Activated CD8-positive, alpha-beta memory T cell treated with anti-CD3 and anti-CD28 coated beads, Interleukin-2, amount 50 U/mL, for 24 hours (primary cell): ENCODE data around the gene DBT.
"Not testable (repeated sequence)": the region's sequence is repeated elsewhere in the genome, so short reads cannot be mapped to it uniquely, and the experiment has no call there.

Experiments used
- DNase-seq: peaks from one replicate; pipeline ENCODE4 v3.0.0-alpha.2; 2020; ENCODE audit errors: extremely low read depth

DBT gene

GRCh38 chr1:100249537-100250257 is at the start of gene DBT:
Gene DBT, minus strand, starts transcription at chr1:100249834. Its CDS starts 14 bp downstream, at chr1:100249820.
- peak; percentile 88 for DNase-seq

- DNase-seq = no peak
Measured at GRCh38 chr1:100298512-100298911, 48.9 kb upstream of the DBT start.

GRCh38 chr1:100296997-100297396 is 47.4 kb upstream of the DBT start:
- DNase-seq = not testable (repeated sequence)

GRCh38 chr1:100296140-100296539 is 46.5 kb upstream of the DBT start:
- no peak for DNase-seq

- DNase-seq = no peak
Measured at GRCh38 chr1:100292711-100293110, 43.1 kb upstream of the DBT start.

- no peak for DNase-seq
Measured at GRCh38 chr1:100290291-100290690, 40.7 kb upstream of the DBT start.

- no peak for DNase-seq
Measured at GRCh38 chr1:100287162-100287561, 37.5 kb upstream of the DBT start.

GRCh38 chr1:100284591-100284990 is 35.0 kb upstream of the DBT start:
- DNase-seq = no peak

- no peak for DNase-seq
Measured at GRCh38 chr1:100279954-100280682, 30.5 kb upstream of the DBT start.

- no peak for DNase-seq
Measured at GRCh38 chr1:100279358-100279923, 29.8 kb upstream of the DBT start.

- DNase-seq = no peak
Measured at GRCh38 chr1:100277866-100278265, 28.2 kb upstream of the DBT start.

- no peak for DNase-seq
Measured at GRCh38 chr1:100268202-100268601, 18.6 kb upstream of the DBT start.

- DNase-seq = no peak
Measured at GRCh38 chr1:100267284-100267683, 17.6 kb upstream of the DBT start.

GRCh38 chr1:100266741-100267140 is 17.1 kb upstream of the DBT start:
- DNase-seq = no peak

- peak; percentile 88 for DNase-seq
Measured at GRCh38 chr1:100265931-100266740, 16.5 kb upstream of the DBT start, which contains the start of gene RTCA. Gene RTCA, plus strand, starts transcription at chr1:100266216. Its CDS starts 160 bp downstream, at chr1:100266376.

- no peak for DNase-seq
Measured at GRCh38 chr1:100265562-100265930, 15.9 kb upstream of the DBT start.

- not testable (repeated sequence) for DNase-seq
Measured at GRCh38 chr1:100264081-100264480, 14.4 kb upstream of the DBT start.

- DNase-seq = no peak
Measured at GRCh38 chr1:100261686-100262085, 12.1 kb upstream of the DBT start.

- not testable (repeated sequence) for DNase-seq
Measured at GRCh38 chr1:100258427-100258826, 8.8 kb upstream of the DBT start.

GRCh38 chr1:100256273-100256672 is 6.6 kb upstream of the DBT start:
- not testable (repeated sequence) for DNase-seq

GRCh38 chr1:100253552-100253951 is 3.9 kb upstream of the DBT start:
- DNase-seq = no peak

- no peak for DNase-seq
Measured at GRCh38 chr1:100252901-100253300, 3.3 kb upstream of the DBT start.
